Osteocyte (in vitro differentiated cells): Measurements from ENCODE around the gene LPAR6. TPM values are rescaled to one million over a fixed set of nuclear protein-coding genes. Genes with fewer than 3 reads are reported as not detected.
A peak's percentile ranks its signal among the peaks of the same experiment; 100 is the strongest.

Experiments used
- DNase-seq: peaks from one replicate; pipeline ENCODE4 v3.0.0; 2021; ENCODE audit warnings: mixed read lengths; ENCODE audit not compliant: unreplicated experiment; ENCODE audit errors: extremely low spot score
- H3K27ac Mint-ChIP-seq: one replicate; pipeline ENCODE4 v1.8.0; 2021; ENCODE audit warnings: mild to moderate bottlenecking, mixed read lengths; ENCODE audit not compliant: unreplicated experiment
- H3K27me3 Mint-ChIP-seq: one replicate; pipeline ENCODE4 v1.8.0; 2021; ENCODE audit warnings: mixed read lengths; ENCODE audit not compliant: unreplicated experiment
- H3K36me3 Mint-ChIP-seq: one replicate; pipeline ENCODE4 v1.8.0; 2021; ENCODE audit warnings: mixed read lengths; ENCODE audit not compliant: unreplicated experiment
- H3K4me1 Mint-ChIP-seq: one replicate; pipeline ENCODE4 v1.8.0; 2021; ENCODE audit warnings: mixed read lengths; ENCODE audit not compliant: unreplicated experiment
- H3K4me3 Mint-ChIP-seq: one replicate; pipeline ENCODE4 v1.8.0; 2021; ENCODE audit warnings: mild to moderate bottlenecking, moderate library complexity, mixed read lengths; ENCODE audit not compliant: unreplicated experiment
- H3K9me3 Mint-ChIP-seq: one replicate; pipeline ENCODE4 v1.8.0; 2021; ENCODE audit warnings: mixed read lengths; ENCODE audit not compliant: unreplicated experiment
- total RNA-seq: library from RNA; stranded (reverse); gene quantifications from 2 replicates; pipeline ENCODE4 v1.2.1, GENCODE V29; 2021
- TF ChIP-seq, protein P1 (sequence below): fragments of 200-600 bp; sonication (generic); IDR thresholded peaks from 2 replicates; pipeline ENCODE4 v1.5.0; 2021; ENCODE audit warnings: antibody characterized with exemption, mild to moderate bottlenecking, moderate library complexity

Gene LPAR6
- total RNA-seq, 1 donor from 2014 or later = 13.0 TPM

DNA sequence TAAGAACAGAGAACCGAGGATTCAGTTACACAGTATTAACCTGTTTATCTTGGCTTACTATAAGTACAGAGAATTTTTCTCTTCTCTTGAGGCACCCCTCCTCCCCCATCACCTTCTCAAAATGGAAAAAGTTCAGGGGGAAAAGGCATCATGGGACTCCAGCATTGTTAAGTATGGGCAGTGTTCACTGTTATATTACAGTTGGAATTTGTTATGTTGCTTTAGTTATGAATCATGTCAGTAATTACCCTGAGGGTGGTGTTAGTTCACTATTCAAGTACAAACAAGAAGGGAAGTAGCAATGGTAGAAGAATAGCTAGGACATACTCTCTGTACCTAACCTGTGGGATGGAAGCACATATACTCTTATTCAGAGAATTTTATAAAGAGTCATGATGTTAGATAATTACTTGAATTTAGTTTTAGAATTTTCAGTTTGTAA, 12.0 kb downstream of the LPAR6 start:
- peak overlapping the region; percentile 12 for H3K4me3 Mint-ChIP-seq
- TF ChIP-seq, protein P1, sequence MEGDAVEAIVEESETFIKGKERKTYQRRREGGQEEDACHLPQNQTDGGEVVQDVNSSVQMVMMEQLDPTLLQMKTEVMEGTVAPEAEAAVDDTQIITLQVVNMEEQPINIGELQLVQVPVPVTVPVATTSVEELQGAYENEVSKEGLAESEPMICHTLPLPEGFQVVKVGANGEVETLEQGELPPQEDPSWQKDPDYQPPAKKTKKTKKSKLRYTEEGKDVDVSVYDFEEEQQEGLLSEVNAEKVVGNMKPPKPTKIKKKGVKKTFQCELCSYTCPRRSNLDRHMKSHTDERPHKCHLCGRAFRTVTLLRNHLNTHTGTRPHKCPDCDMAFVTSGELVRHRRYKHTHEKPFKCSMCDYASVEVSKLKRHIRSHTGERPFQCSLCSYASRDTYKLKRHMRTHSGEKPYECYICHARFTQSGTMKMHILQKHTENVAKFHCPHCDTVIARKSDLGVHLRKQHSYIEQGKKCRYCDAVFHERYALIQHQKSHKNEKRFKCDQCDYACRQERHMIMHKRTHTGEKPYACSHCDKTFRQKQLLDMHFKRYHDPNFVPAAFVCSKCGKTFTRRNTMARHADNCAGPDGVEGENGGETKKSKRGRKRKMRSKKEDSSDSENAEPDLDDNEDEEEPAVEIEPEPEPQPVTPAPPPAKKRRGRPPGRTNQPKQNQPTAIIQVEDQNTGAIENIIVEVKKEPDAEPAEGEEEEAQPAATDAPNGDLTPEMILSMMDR = no peak
- H3K27me3 Mint-ChIP-seq = no peaks in the 10 kb centered on the region
- H3K9me3 Mint-ChIP-seq = peaks cover 5% of the 10 kb centered on the region
- no peak for DNase-seq
- H3K36me3 Mint-ChIP-seq = peaks cover 8% of the 10 kb centered on the region
- peaks cover 78% of the 10 kb centered on the region for H3K4me1 Mint-ChIP-seq
- peak overlapping the region; percentile 76 for H3K27ac Mint-ChIP-seq

- H3K27me3 Mint-ChIP-seq = no peaks in the 10 kb centered on the region
- peak overlapping the region; percentile 76 for H3K27ac Mint-ChIP-seq
- no peak for DNase-seq
- TF ChIP-seq, protein P1 = no peak
- H3K4me3 Mint-ChIP-seq = peak overlapping the region; percentile 5
- H3K9me3 Mint-ChIP-seq = peaks cover 10% of the 10 kb centered on the region
- H3K36me3 Mint-ChIP-seq = peaks cover 14% of the 10 kb centered on the region
- peaks cover 72% of the 10 kb centered on the region for H3K4me1 Mint-ChIP-seq
These were observed 12.7 kb downstream of the LPAR6 start for GRCh38 chr13:48400090-48400694.

- no peak for DNase-seq
- peaks cover 10% of the 10 kb centered on the region for H3K9me3 Mint-ChIP-seq
- H3K4me1 Mint-ChIP-seq = peaks cover 57% of the 10 kb centered on the region
- no peaks in the 10 kb centered on the region for H3K27me3 Mint-ChIP-seq
- H3K36me3 Mint-ChIP-seq = peaks cover 22% of the 10 kb centered on the region
- H3K27ac Mint-ChIP-seq = peak overlapping the region; percentile 56
- TF ChIP-seq, protein P1 = no peak
- H3K4me3 Mint-ChIP-seq = no peak overlapping the region
These were observed 14.3 kb downstream of the LPAR6 start for GRCh38 chr13:48398450-48399095.

- Mint-ChIP-seq H3K36me3 (peaks cover 28% of the 10 kb centered on the region), H3K27ac (no peak overlapping the region), H3K27me3 (no peaks in the 10 kb centered on the region), H3K4me3 (no peak overlapping the region), H3K4me1 (peaks cover 57% of the 10 kb centered on the region), H3K9me3 (peaks cover 10% of the 10 kb centered on the region)
- no peak for DNase-seq
- TF ChIP-seq, protein P1 = no peak
These were observed 15.2 kb downstream of the LPAR6 start for GRCh38 chr13:48397744-48398143.

DNA sequence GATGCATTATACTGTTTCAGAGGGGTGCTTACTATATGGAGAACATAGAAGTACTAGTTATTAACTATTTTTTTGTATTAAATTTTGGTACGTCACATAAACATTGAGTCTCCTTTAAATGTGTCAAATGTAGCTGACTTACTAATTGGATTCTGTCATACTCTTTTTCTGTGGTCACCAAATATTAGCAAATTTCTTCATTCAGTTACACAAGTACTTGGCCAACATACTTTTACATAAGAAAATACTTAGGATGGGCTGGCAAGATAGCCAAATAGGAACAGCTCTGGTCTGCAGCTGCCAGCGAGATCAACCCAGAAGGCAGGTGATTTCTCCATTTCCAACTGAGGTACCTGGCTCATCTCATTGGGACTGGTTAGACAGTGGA, 19.2 kb downstream of the LPAR6 start:
- TF ChIP-seq, protein P1 = no peak
- Mint-ChIP-seq H3K27me3 (no peaks in the 10 kb centered on the region), H3K4me1 (peaks cover 19% of the 10 kb centered on the region), H3K4me3 (no peak overlapping the region), H3K9me3 (peaks cover 10% of the 10 kb centered on the region), H3K27ac (no peak overlapping the region), H3K36me3 (peaks cover 45% of the 10 kb centered on the region)
- no peak for DNase-seq
